ENCODE data around the gene PLXNA1. TPM values are rescaled to one million over a fixed set of nuclear protein-coding genes. Genes with fewer than 3 reads are reported as not detected.

Gene PLXNA1
- total and polyA plus RNA-seq, 2 of the 8 experiments (the other 6 are each of a cell fraction or from before 2014, with no cell fraction given) = 47.5 to 54.9 TPM

DNA sequence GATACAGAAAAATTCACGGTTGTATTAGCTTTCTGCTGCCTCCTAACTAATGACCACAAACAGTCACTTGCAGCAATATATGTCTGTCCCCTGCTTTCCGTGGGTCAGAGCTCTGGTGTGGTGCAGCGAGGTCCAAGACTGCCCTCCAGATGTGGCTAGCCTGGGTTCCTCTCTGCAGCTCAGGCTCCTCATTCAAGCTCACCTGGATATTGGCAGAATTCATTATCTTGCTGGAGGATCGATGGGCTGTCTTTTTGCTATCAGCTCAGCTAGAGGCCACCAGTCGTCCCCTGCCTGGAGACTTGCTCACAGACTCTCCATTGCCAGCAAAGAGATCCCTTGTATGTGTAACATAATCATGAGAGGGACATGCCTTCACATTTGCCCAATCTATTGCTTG is 12.8 kb upstream of the PLXNA1 start (continued):
- TF ChIP-seq RAD21 (IDR thresholded peaks at IDR 0.05 in 1 of 2, conservative IDR thresholded peaks at IDR 0.05 in 1 of 2; ENCODE audit: low read depth in 2 of 2, low read length in 2 of 2) (no peak), POU5F1 (IDR thresholded peaks at IDR 0.05; ENCODE audit: low read depth, low read length) (no peak), POLR2A (IDR thresholded peaks at IDR 0.05; ENCODE audit: control extremely low read depth in 1 of 2, low read depth in 2 of 2, low read length in 2 of 2) (no peak), ZNF274 (IDR thresholded peaks at IDR 0.05; ENCODE audit: borderline replicate concordance, extremely low read depth, low read length) (no peak)

All from H1 (cell line).